HFFc6 (cell line): ENCODE results near the gene TTF1. TPM values are rescaled to one million over a fixed set of nuclear protein-coding genes. Genes with fewer than 3 reads are reported as not detected.
A peak's percentile ranks its signal among the peaks of the same experiment; 100 is the strongest.
"Not testable (repeated sequence)": the region's sequence is repeated elsewhere in the genome, so short reads cannot be mapped to it uniquely, and the experiment has no call there.

ENCODE experiments used
- DNase-seq: peaks from one replicate; pipeline ENCODE4 v3.0.0-alpha.2; 2018
- H3K27ac Mint-ChIP-seq: 2 replicates; pipeline ENCODE4 v1.8.0; 2020; ENCODE audit warnings: mild to moderate bottlenecking, mixed read lengths
- H3K27me3 Mint-ChIP-seq: 2 replicates; pipeline ENCODE4 v1.8.0; 2021; ENCODE audit warnings: mild to moderate bottlenecking, moderate library complexity, mixed read lengths; ENCODE audit not compliant: insufficient read depth
- H3K36me3 Mint-ChIP-seq: 2 replicates; pipeline ENCODE4 v1.8.0; 2021; ENCODE audit warnings: low read depth, mixed read lengths
- H3K4me1 Mint-ChIP-seq: 2 replicates; pipeline ENCODE4 v1.8.0; 2020; ENCODE audit warnings: low read depth, mixed read lengths
- H3K4me3 Mint-ChIP-seq: 2 replicates; pipeline ENCODE4 v1.8.0; 2020; ENCODE audit warnings: mild to moderate bottlenecking, moderate library complexity, mixed read lengths
- H3K9me3 Mint-ChIP-seq: 2 replicates; pipeline ENCODE4 v1.8.0; 2020; ENCODE audit warnings: mild to moderate bottlenecking, mixed read lengths
- CTCF ChIP-seq: fragments of 200-600 bp; sonication (generic); IDR thresholded peaks from 2 replicates; pipeline ENCODE4 v1.5.0; 2021; ENCODE audit warnings: antibody characterized with exemption, mild to moderate bottlenecking
- total RNA-seq, 6 experiments: library from RNA; stranded (reverse); fragmentation: NEBNext Ultra II Directional; extraction: Animal tissue kit (Norgen Biotek cat#: 25700); gene quantifications; 2 replicates in 1 of 6; 3 replicates in 5 of 6; pipeline ENCODE4 v1.2.3, GENCODE V29; 2021

The TTF1 gene
- total RNA-seq, 6 experiments from 2014 or later = 8.5 to 11.7 (median 10.4) TPM

DNA sequence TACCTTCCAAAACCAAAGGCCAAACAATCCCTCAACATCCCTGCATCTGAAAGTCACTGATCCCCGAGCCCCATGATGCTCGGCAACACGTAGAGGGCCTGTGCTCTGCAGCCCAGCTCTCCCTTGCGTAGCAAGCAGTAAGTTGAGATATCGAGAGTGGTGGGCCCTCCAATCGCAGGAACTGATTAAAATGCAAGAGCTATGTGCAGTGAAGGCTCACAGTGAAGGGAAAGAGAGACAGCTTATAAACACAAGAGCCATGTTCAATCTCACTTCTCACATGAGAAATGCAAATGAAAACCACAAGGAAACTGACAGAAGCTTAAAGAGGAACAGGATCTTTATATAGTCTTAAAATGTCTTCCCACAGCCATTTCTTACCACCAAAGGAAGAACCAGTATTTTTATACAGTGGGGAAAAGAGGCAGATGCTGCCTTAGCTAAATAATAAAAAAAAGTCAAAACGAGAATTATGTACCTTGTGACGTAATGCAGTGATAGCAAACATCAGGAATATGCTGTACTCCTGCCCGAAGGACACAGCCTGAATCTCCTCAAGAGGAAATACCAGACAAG lies 24.6 kb downstream of the TTF1 start:
- H3K9me3 Mint-ChIP-seq = no peaks in the 10 kb centered on the region
- H3K4me3 Mint-ChIP-seq = no peak overlapping the region
- H3K36me3 Mint-ChIP-seq = peaks cover 11% of the 10 kb centered on the region
- no peak for TF ChIP-seq CTCF
- H3K27ac Mint-ChIP-seq = no peak overlapping the region
- H3K4me1 Mint-ChIP-seq = no peaks in the 10 kb centered on the region
- H3K27me3 Mint-ChIP-seq = no peaks in the 10 kb centered on the region
- no peak for DNase-seq

- not testable (repeated sequence) for H3K27ac Mint-ChIP-seq, DNase-seq, H3K9me3 Mint-ChIP-seq, H3K27me3 Mint-ChIP-seq, H3K4me3 Mint-ChIP-seq, H3K4me1 Mint-ChIP-seq, H3K36me3 Mint-ChIP-seq
These were observed 28.2 kb downstream of the TTF1 start for GRCh38 chr9:132378416-132378815.

DNA sequence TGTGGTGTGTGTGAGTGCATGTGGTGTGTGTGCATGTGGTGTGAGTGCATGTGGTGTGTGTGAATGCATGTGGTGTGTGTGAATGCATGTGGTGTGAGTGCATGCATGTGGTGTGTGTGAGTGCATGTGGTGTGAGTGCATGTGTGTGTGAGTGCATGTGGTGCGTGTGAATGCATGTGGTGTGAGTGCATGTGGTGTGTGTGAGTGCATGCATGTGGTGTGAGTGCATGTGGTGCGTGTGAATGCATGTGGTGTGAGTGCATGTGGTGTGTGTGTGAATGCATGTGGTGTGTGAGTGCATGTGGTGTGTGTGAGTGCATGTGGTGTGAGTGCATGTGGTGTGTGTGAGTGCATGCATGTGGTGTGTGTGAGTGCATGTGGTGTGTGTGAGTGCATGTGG lies 28.9 kb downstream of the TTF1 start:
- not testable (repeated sequence) for H3K36me3 Mint-ChIP-seq, H3K4me1 Mint-ChIP-seq, H3K9me3 Mint-ChIP-seq, H3K4me3 Mint-ChIP-seq, H3K27me3 Mint-ChIP-seq, DNase-seq, H3K27ac Mint-ChIP-seq

DNA sequence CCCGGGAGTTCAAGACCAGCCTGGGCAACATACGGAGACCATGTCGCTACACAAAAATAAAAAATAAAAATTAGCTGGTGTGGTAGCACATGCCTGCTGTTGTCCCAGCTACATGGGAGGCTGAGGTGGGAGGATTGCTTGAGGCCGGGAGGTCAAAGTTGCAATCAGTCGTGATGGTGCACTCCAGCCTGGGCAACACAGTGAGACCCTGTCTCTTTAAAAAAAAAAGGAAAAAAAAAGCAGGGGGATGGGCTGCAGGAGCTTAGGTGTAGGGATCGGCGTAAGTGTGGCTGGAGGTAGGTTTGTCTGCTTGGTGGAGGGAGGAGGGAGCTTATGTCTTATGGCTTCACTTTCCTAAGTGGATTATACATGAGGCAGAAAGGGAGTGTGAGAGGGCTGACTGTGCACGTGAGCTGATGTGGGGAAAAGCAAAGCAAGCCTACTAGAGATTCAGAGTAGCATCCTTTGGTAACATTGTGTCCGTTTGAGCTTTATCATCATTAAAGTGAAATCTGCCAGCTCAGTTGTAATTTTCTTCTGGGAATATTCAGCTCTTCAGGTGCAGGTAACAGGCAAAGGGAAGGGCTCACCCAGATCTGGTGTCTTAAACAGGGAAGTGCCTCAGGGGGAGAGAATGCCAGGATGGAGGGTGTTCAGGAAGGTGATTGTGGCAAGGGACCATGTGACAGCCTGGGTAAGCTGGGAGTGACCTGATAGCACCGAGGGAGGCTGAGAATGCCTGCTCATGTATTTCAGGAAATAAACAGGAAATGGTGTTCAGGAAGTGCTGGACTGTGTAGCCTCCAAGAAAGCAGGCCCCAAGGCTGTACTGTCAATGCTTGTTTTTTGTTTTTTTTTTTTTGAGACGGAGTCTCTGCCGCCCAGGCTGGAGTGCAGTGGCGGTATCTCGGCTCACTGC lies 34.2 kb downstream of the TTF1 start:
- peaks cover 3% of the 10 kb centered on the region for H3K27me3 Mint-ChIP-seq
- H3K27ac Mint-ChIP-seq = peak overlapping the region; percentile 59
- DNase-seq = no peak
- H3K4me1 Mint-ChIP-seq = peaks cover 6% of the 10 kb centered on the region
- no peak overlapping the region for H3K4me3 Mint-ChIP-seq
- no peaks in the 10 kb centered on the region for H3K9me3 Mint-ChIP-seq
- no peak for TF ChIP-seq CTCF
- H3K36me3 Mint-ChIP-seq = peaks cover 5% of the 10 kb centered on the region; the same call in 1 of the 2 replicates

DNA sequence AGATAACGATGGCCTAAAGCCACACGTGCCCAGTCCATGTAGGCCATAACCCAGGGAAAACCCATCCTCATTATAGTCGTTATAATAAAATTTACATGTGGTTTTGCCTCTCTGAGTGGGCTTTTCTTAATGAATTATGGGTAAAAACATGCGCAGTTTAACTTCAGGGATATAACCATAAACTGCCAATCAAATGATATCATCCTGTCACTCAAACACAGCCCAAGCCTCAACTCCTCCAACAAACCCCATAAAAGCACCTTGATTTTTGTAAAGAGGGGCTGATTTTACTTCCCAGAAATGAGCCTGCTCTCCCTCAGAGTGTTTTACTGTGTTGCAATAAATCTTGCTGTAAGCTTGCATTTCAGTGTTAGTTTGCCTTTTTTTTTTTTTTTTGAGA lies 36.0 kb downstream of the TTF1 start:
- no peaks in the 10 kb centered on the region for H3K9me3 Mint-ChIP-seq
- DNase-seq = no peak
- H3K27me3 Mint-ChIP-seq = peaks cover 3% of the 10 kb centered on the region
- TF ChIP-seq CTCF = no peak
- H3K36me3 Mint-ChIP-seq = no peaks in the 10 kb centered on the region
- no peak overlapping the region for H3K4me3 Mint-ChIP-seq
- no peak overlapping the region for H3K27ac Mint-ChIP-seq
- H3K4me1 Mint-ChIP-seq = peaks cover 6% of the 10 kb centered on the region

DNA sequence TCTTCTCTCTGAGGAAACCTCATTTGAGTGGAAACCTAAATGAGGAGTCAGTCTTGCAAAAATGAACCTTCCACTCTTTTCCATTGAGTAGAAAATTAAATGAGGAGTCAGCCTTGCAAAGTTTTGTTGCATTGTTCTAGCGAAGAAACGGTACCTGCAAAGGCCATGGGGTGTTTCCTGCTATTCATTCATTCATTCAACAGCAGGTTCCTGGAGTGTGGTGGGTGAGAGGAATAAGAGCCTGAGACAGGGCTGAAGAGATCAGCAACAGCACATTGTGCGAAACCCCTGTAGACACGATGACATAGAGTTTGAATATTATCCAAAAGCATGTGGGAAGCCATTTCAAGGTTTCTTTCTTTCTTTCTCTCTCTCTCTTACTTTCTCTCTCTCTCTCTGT lies 37.2 kb downstream of the TTF1 start:
- Mint-ChIP-seq H3K36me3 (no peaks in the 10 kb centered on the region), H3K4me3 (no peak overlapping the region), H3K27ac (no peak overlapping the region), H3K27me3 (peaks cover 3% of the 10 kb centered on the region), H3K9me3 (no peaks in the 10 kb centered on the region), H3K4me1 (peaks cover 6% of the 10 kb centered on the region)
- no peak for TF ChIP-seq CTCF
- no peak for DNase-seq
